Measurements from ENCODE around the gene CDK6. TPM values are rescaled to one million over a fixed set of nuclear protein-coding genes. Genes with fewer than 3 reads are reported as not detected.

The CDK6 gene
- total and polyA plus RNA-seq, 10 of the 15 experiments (the other 5 are each of a cell fraction or from before 2014, with no cell fraction given) = 8.0 to 118 (median 45.8) TPM

DNA sequence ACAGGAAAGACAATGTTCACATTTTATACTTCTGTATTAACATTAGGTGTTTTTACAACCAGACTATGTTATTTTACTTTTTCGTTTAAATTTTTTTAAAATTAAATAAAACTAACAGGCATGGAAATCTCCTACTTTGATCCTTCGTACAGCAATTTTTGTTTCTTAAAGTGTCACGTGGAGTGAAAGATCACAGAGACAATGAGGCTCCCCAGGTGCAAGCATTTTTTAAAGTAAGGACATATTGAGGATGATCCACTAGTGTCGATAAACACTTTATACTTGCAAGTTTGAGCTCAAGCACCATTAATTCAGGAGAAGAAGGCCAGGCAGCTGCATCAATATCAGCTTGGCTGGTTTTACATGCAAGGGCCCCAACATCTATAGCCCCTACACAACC lies 177.7 kb downstream of the CDK6 start:
- H3K4me2 ChIP-seq (ENCODE audit: control insufficient read depth, insufficient read depth) = no peak overlapping the region
- H3K27me3 ChIP-seq (replicated peaks in 1 of 2; ENCODE audit: control insufficient read depth in 2 of 2, insufficient read depth in 2 of 2, low read length in 1 of 2) = no peaks in the 10 kb centered on the region
- peaks cover 7% of the 10 kb centered on the region in 2 experiments; a peak in 3 of 4 replicates for H3K36me3 ChIP-seq (ENCODE audit: control insufficient read depth in 2 of 2, insufficient read depth in 2 of 2, low read length in 1 of 2)
- no peak overlapping the region for H2AFZ ChIP-seq (ENCODE audit: control insufficient read depth, low read depth, low read length)
- H3K4me1 ChIP-seq (ENCODE audit: control insufficient read depth, insufficient read depth, low read length) = no peaks in the 10 kb centered on the region
- ATAC-seq (no peak), DNase-seq (ENCODE audit: low read depth, low spot score) (no peak), FAIRE-seq (no peak)
- TF ChIP-seq, protein P1, sequence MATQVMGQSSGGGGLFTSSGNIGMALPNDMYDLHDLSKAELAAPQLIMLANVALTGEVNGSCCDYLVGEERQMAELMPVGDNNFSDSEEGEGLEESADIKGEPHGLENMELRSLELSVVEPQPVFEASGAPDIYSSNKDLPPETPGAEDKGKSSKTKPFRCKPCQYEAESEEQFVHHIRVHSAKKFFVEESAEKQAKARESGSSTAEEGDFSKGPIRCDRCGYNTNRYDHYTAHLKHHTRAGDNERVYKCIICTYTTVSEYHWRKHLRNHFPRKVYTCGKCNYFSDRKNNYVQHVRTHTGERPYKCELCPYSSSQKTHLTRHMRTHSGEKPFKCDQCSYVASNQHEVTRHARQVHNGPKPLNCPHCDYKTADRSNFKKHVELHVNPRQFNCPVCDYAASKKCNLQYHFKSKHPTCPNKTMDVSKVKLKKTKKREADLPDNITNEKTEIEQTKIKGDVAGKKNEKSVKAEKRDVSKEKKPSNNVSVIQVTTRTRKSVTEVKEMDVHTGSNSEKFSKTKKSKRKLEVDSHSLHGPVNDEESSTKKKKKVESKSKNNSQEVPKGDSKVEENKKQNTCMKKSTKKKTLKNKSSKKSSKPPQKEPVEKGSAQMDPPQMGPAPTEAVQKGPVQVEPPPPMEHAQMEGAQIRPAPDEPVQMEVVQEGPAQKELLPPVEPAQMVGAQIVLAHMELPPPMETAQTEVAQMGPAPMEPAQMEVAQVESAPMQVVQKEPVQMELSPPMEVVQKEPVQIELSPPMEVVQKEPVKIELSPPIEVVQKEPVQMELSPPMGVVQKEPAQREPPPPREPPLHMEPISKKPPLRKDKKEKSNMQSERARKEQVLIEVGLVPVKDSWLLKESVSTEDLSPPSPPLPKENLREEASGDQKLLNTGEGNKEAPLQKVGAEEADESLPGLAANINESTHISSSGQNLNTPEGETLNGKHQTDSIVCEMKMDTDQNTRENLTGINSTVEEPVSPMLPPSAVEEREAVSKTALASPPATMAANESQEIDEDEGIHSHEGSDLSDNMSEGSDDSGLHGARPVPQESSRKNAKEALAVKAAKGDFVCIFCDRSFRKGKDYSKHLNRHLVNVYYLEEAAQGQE (IDR thresholded peaks at IDR 0.05; ENCODE audit: low read depth, low read length) = no peak
- TF ChIP-seq RCOR1 (conservative IDR thresholded peaks at IDR 0.05; ENCODE audit: low read depth, low read length) = no peak
- TF ChIP-seq NFXL1 (IDR thresholded peaks at IDR 0.05; ENCODE audit: borderline replicate concordance) = no peak
- TF ChIP-seq HCFC1 (IDR thresholded peaks at IDR 0.05; ENCODE audit: low read length) = no peak
- no peak for TF ChIP-seq TCF7 (IDR thresholded peaks at IDR 0.05; ENCODE audit: borderline replicate concordance)
- TF ChIP-seq KLF5 (IDR thresholded peaks at IDR 0.05; ENCODE audit: partially characterized antibody) = no peak
- TF ChIP-seq, protein P2, sequence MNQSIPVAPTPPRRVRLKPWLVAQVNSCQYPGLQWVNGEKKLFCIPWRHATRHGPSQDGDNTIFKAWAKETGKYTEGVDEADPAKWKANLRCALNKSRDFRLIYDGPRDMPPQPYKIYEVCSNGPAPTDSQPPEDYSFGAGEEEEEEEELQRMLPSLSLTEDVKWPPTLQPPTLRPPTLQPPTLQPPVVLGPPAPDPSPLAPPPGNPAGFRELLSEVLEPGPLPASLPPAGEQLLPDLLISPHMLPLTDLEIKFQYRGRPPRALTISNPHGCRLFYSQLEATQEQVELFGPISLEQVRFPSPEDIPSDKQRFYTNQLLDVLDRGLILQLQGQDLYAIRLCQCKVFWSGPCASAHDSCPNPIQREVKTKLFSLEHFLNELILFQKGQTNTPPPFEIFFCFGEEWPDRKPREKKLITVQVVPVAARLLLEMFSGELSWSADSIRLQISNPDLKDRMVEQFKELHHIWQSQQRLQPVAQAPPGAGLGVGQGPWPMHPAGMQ (IDR thresholded peaks at IDR 0.05; ENCODE audit: borderline replicate concordance) = no peak
- TF ChIP-seq, protein P3, sequence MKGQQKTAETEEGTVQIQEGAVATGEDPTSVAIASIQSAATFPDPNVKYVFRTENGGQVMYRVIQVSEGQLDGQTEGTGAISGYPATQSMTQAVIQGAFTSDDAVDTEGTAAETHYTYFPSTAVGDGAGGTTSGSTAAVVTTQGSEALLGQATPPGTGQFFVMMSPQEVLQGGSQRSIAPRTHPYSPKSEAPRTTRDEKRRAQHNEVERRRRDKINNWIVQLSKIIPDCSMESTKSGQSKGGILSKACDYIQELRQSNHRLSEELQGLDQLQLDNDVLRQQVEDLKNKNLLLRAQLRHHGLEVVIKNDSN (IDR thresholded peaks at IDR 0.05; ENCODE audit: borderline replicate concordance, extremely low read length, insufficient read depth, low read depth, low read length) = no peak
- TF ChIP-seq, protein P4, sequence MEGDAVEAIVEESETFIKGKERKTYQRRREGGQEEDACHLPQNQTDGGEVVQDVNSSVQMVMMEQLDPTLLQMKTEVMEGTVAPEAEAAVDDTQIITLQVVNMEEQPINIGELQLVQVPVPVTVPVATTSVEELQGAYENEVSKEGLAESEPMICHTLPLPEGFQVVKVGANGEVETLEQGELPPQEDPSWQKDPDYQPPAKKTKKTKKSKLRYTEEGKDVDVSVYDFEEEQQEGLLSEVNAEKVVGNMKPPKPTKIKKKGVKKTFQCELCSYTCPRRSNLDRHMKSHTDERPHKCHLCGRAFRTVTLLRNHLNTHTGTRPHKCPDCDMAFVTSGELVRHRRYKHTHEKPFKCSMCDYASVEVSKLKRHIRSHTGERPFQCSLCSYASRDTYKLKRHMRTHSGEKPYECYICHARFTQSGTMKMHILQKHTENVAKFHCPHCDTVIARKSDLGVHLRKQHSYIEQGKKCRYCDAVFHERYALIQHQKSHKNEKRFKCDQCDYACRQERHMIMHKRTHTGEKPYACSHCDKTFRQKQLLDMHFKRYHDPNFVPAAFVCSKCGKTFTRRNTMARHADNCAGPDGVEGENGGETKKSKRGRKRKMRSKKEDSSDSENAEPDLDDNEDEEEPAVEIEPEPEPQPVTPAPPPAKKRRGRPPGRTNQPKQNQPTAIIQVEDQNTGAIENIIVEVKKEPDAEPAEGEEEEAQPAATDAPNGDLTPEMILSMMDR (IDR thresholded peaks at IDR 0.05 in 2 of 3, conservative IDR thresholded peaks at IDR 0.05 in 1 of 3; ENCODE audit: control insufficient read depth in 2 of 3, extremely low read depth in 1 of 3, insufficient read depth in 1 of 3, low read depth in 3 of 3, low read length in 3 of 3) = no peak
- no peak for TF ChIP-seq ESRRA (IDR thresholded peaks at IDR 0.05; ENCODE audit: low read length)
- no peak for TF ChIP-seq ZNF274 (IDR thresholded peaks at IDR 0.05; ENCODE audit: insufficient read depth, insufficient read length)
- no TSS peak for BruUV-seq (replicated peaks)
- no peak overlapping the region for H3K4me3 ChIP-seq
- H4K20me1 ChIP-seq (ENCODE audit: control insufficient read depth, insufficient read depth) = no peaks in the 10 kb centered on the region
- H3K9ac ChIP-seq (ENCODE audit: control insufficient read depth, insufficient read depth, low read length) = no peak overlapping the region
- no peaks in the 10 kb centered on the region; the same call in 1 of the 2 replicates for H3K79me2 ChIP-seq (ENCODE audit: control insufficient read depth, insufficient read depth, low read length)
- RAD21 ChIA-PET (ENCODE audit: unreplicated experiment) = interaction anchor here (0.6 kb wide), 1 partner anchor 65 kb away, joined by 3 read pairs; no protein-coding TSS in a partner anchor
- H3K27ac ChIP-seq (ENCODE audit: control insufficient read depth, insufficient read depth) = no peak overlapping the region
- intact Hi-C loops (cut with micrococcal nuclease; ENCODE audit: unreplicated experiment) (no loop called here), in situ Hi-C loops (cut with MboI) (no loop called here)
- no peaks in the 10 kb centered on the region for H3K9me3 ChIP-seq (replicated peaks; ENCODE audit: control insufficient read depth, insufficient read depth, low read length)
- CTCF ChIA-PET = interaction anchor here (1.8 kb wide), 1 partner anchor 38 kb away, joined by 4 read pairs; no protein-coding TSS in a partner anchor
- 99% methylated on average over 4 of the region's 4 CpGs for WGBS (ENCODE audit: insufficient coverage, insufficient replicate concordance, low lambda C conversion rate, missing lambda C conversion rate)
- SMC1A ChIA-PET (ENCODE audit: uncharacterized antibody, unreplicated experiment) = interaction anchor here (1.2 to 2.4 kb wide), 4 partner anchors 17 to 113 kb away, joined by 3 to 7 read pairs (median 4); no protein-coding TSS in a partner anchor
- POLR2A ChIA-PET = no interaction called here

Measured in GM12878 (cell line).